Measurements from ENCODE around the gene IL1RN.

DNA sequence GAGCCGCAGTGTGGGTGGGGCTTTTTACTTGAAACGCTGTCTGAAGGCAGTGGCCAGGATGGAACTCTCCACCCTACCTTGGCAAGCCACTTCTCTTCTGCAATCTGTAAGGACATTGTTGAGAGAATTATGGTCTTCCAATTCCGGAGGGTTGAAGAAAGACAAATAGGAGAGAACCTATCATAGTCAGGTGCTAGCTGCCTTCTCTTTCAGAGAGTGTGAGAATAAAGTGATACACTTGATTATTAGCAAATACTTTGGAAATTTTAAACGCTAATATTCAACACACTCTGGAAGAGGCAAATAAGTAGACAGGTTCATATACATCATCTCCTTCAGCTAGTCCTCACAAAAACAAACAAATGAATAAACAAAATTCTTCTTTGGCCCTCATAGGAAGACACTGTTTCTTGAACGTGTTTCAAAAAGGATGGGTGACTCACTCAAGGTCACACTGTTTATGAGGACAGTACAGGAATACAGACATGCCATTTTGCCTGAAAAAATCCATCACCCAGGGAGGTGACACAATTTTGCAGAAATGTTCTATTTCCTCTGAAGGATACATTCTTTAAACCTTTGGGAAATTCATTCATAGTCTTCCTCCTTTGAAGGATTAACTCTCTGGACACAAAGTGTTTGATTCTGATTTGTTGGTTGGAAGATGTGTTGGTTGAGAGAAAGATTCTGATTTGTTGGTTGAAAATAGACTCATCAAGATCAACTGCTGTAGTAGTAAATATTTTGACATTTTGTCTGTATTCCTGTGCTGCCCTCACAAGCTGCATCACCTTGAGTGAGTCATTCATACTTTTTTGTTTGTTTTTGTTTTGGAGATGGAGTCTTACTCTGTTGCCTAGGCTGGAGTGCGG, 2.2 kb upstream of the IL1RN start:
- TF ChIP-seq CTCF (conservative IDR thresholded peaks at IDR 0.05 in 1 of 2, IDR thresholded peaks at IDR 0.05 in 1 of 2; ENCODE audit: extremely low read depth in 1 of 2, insufficient read depth in 1 of 2, low read depth in 1 of 2, low read length in 2 of 2) (no peak), EZH2 (IDR thresholded peaks at IDR 0.05; ENCODE audit: borderline replicate concordance, low read length) (no peak)

Data from mammary epithelial cell (primary cell).